ENCODE data around the gene DOK6.
"Not testable (repeated sequence)": the region's sequence is repeated elsewhere in the genome, so short reads cannot be mapped to it uniquely, and the experiment has no call there.

The DOK6 gene

GRCh38 chr18:69795791-69796190 is 395.1 kb downstream of the DOK6 start:
- H2AFZ ChIP-seq (ENCODE audit: low read depth, low read length): no peak overlapping the region
- H3K36me3 ChIP-seq (ENCODE audit: insufficient read depth, low read length): no peaks in the 10 kb centered on the region
- H3K27me3 ChIP-seq (ENCODE audit: insufficient read depth, low read length): no peaks in the 10 kb centered on the region
- no peak overlapping the region for H3K4me3 ChIP-seq (ENCODE audit: low read length)
- H3K4me1 ChIP-seq (ENCODE audit: insufficient read depth, low read length): no peaks in the 10 kb centered on the region
- no peaks in the 10 kb centered on the region for H3K9me3 ChIP-seq (ENCODE audit: low read length)

GRCh38 chr18:69804776-69805501 is 404.3 kb downstream of the DOK6 start:
- no peak overlapping the region for H2AFZ ChIP-seq (ENCODE audit: low read depth, low read length)
- no peaks in the 10 kb centered on the region for H3K9me3 ChIP-seq (ENCODE audit: low read length)
- no peaks in the 10 kb centered on the region for H3K27me3 ChIP-seq (ENCODE audit: insufficient read depth, low read length)
- no peak overlapping the region for H3K4me3 ChIP-seq (ENCODE audit: low read length)
- H3K4me1 ChIP-seq (ENCODE audit: insufficient read depth, low read length): no peaks in the 10 kb centered on the region
- H3K36me3 ChIP-seq (ENCODE audit: insufficient read depth, low read length): no peaks in the 10 kb centered on the region

GRCh38 chr18:69808399-69808798 is 407.7 kb downstream of the DOK6 start:
- Histone ChIP-seq H3K27me3 (ENCODE audit: insufficient read depth, low read length) (no peaks in the 10 kb centered on the region), H3K36me3 (ENCODE audit: insufficient read depth, low read length) (no peaks in the 10 kb centered on the region), H3K9me3 (ENCODE audit: low read length) (no peaks in the 10 kb centered on the region), H3K4me1 (ENCODE audit: insufficient read depth, low read length) (no peaks in the 10 kb centered on the region), H3K4me3 (ENCODE audit: low read length) (no peak overlapping the region), H2AFZ (ENCODE audit: low read depth, low read length) (no peak overlapping the region)

- Histone ChIP-seq H3K4me3 (ENCODE audit: low read length) (no peak overlapping the region), H3K36me3 (ENCODE audit: insufficient read depth, low read length) (no peaks in the 10 kb centered on the region), H3K27me3 (ENCODE audit: insufficient read depth, low read length) (no peaks in the 10 kb centered on the region), H3K9me3 (ENCODE audit: low read length) (peaks cover 1% of the 10 kb centered on the region), H2AFZ (ENCODE audit: low read depth, low read length) (no peak overlapping the region), H3K4me1 (ENCODE audit: insufficient read depth, low read length) (no peaks in the 10 kb centered on the region)
These were observed 412.9 kb downstream of the DOK6 start for GRCh38 chr18:69813559-69813958.

GRCh38 chr18:69814861-69815385 is 414.2 kb downstream of the DOK6 start:
- H2AFZ ChIP-seq (ENCODE audit: low read depth, low read length): no peak overlapping the region
- peaks cover 1% of the 10 kb centered on the region for H3K9me3 ChIP-seq (ENCODE audit: low read length)
- no peaks in the 10 kb centered on the region for H3K36me3 ChIP-seq (ENCODE audit: insufficient read depth, low read length)
- no peak overlapping the region for H3K4me3 ChIP-seq (ENCODE audit: low read length)
- H3K4me1 ChIP-seq (ENCODE audit: insufficient read depth, low read length): no peaks in the 10 kb centered on the region
- no peaks in the 10 kb centered on the region for H3K27me3 ChIP-seq (ENCODE audit: insufficient read depth, low read length)

GRCh38 chr18:69817335-69817940 is 416.8 kb downstream of the DOK6 start:
- Histone ChIP-seq H3K4me3 (ENCODE audit: low read length) (no peak overlapping the region), H3K27me3 (ENCODE audit: insufficient read depth, low read length) (no peaks in the 10 kb centered on the region), H3K4me1 (ENCODE audit: insufficient read depth, low read length) (no peaks in the 10 kb centered on the region), H2AFZ (ENCODE audit: low read depth, low read length) (no peak overlapping the region), H3K9me3 (ENCODE audit: low read length) (peaks cover 3% of the 10 kb centered on the region), H3K36me3 (ENCODE audit: insufficient read depth, low read length) (no peaks in the 10 kb centered on the region)

GRCh38 chr18:69819460-69819859 is 418.8 kb downstream of the DOK6 start:
- H2AFZ ChIP-seq (ENCODE audit: low read depth, low read length): no peak overlapping the region
- H3K27me3 ChIP-seq (ENCODE audit: insufficient read depth, low read length): no peaks in the 10 kb centered on the region
- no peaks in the 10 kb centered on the region for H3K36me3 ChIP-seq (ENCODE audit: insufficient read depth, low read length)
- peaks cover 1% of the 10 kb centered on the region for H3K9me3 ChIP-seq (ENCODE audit: low read length)
- H3K4me1 ChIP-seq (ENCODE audit: insufficient read depth, low read length): peaks cover 5% of the 10 kb centered on the region
- H3K4me3 ChIP-seq (ENCODE audit: low read length): no peak overlapping the region

GRCh38 chr18:69820538-69820937 is 419.9 kb downstream of the DOK6 start:
- no peaks in the 10 kb centered on the region for H3K36me3 ChIP-seq (ENCODE audit: insufficient read depth, low read length)
- no peak overlapping the region for H3K4me3 ChIP-seq (ENCODE audit: low read length)
- H2AFZ ChIP-seq (ENCODE audit: low read depth, low read length): no peak overlapping the region
- peaks cover 5% of the 10 kb centered on the region for H3K4me1 ChIP-seq (ENCODE audit: insufficient read depth, low read length)
- H3K27me3 ChIP-seq (ENCODE audit: insufficient read depth, low read length): no peaks in the 10 kb centered on the region
- peaks cover 1% of the 10 kb centered on the region for H3K9me3 ChIP-seq (ENCODE audit: low read length)

- Histone ChIP-seq H3K4me1 (ENCODE audit: insufficient read depth, low read length) (no peaks in the 10 kb centered on the region), H3K27me3 (ENCODE audit: insufficient read depth, low read length) (no peaks in the 10 kb centered on the region), H2AFZ (ENCODE audit: low read depth, low read length) (no peak overlapping the region), H3K4me3 (ENCODE audit: low read length) (no peak overlapping the region), H3K36me3 (ENCODE audit: insufficient read depth, low read length) (no peaks in the 10 kb centered on the region), H3K9me3 (ENCODE audit: low read length) (no peaks in the 10 kb centered on the region)
These were observed 429.5 kb downstream of the DOK6 start for GRCh38 chr18:69830189-69830588.

- not testable (repeated sequence) for H3K4me1 ChIP-seq (ENCODE audit: insufficient read depth, low read length); H2AFZ ChIP-seq (ENCODE audit: low read depth, low read length); H3K9me3 ChIP-seq (ENCODE audit: low read length); H3K27me3 ChIP-seq (ENCODE audit: insufficient read depth, low read length); H3K36me3 ChIP-seq (ENCODE audit: insufficient read depth, low read length); H3K4me3 ChIP-seq (ENCODE audit: low read length)
These were observed 434.3 kb downstream of the DOK6 start for GRCh38 chr18:69834980-69835379.

- H3K36me3 ChIP-seq (ENCODE audit: insufficient read depth, low read length): no peaks in the 10 kb centered on the region
- H3K4me3 ChIP-seq (ENCODE audit: low read length): no peak overlapping the region
- no peak overlapping the region for H2AFZ ChIP-seq (ENCODE audit: low read depth, low read length)
- H3K27me3 ChIP-seq (ENCODE audit: insufficient read depth, low read length): no peaks in the 10 kb centered on the region
- H3K4me1 ChIP-seq (ENCODE audit: insufficient read depth, low read length): peaks cover 7% of the 10 kb centered on the region
- no peaks in the 10 kb centered on the region for H3K9me3 ChIP-seq (ENCODE audit: low read length)
These were observed 437.3 kb downstream of the DOK6 start for GRCh38 chr18:69838003-69838402.

- Histone ChIP-seq H3K4me3 (ENCODE audit: low read length) (no peak overlapping the region), H3K36me3 (ENCODE audit: insufficient read depth, low read length) (no peaks in the 10 kb centered on the region), H3K9me3 (ENCODE audit: low read length) (no peaks in the 10 kb centered on the region), H2AFZ (ENCODE audit: low read depth, low read length) (no peak overlapping the region), H3K4me1 (ENCODE audit: insufficient read depth, low read length) (peaks cover 7% of the 10 kb centered on the region), H3K27me3 (ENCODE audit: insufficient read depth, low read length) (no peaks in the 10 kb centered on the region)
These were observed 438.1 kb downstream of the DOK6 start for GRCh38 chr18:69838620-69839411.

GRCh38 chr18:69839497-69839896 is 438.8 kb downstream of the DOK6 start:
- Histone ChIP-seq H3K36me3 (ENCODE audit: insufficient read depth, low read length) (no peaks in the 10 kb centered on the region), H3K27me3 (ENCODE audit: insufficient read depth, low read length) (no peaks in the 10 kb centered on the region), H3K4me1 (ENCODE audit: insufficient read depth, low read length) (peaks cover 7% of the 10 kb centered on the region), H3K4me3 (ENCODE audit: low read length) (no peak overlapping the region), H3K9me3 (ENCODE audit: low read length) (no peaks in the 10 kb centered on the region), H2AFZ (ENCODE audit: low read depth, low read length) (no peak overlapping the region)
